PFSK-1 (cell line): ENCODE measurements around the gene BCL11A.

ENCODE experiments used
- FOXP2 ChIP-seq: optimal IDR thresholded peaks from 2 replicates; pipeline ENCODE3; 2011; ENCODE audit warnings: borderline replicate concordance, control low read depth, inconsistent platforms; ENCODE audit not compliant: insufficient read depth; ENCODE audit errors: extremely low read length, extremely low read depth
- POLR2AphosphoS5 ChIP-seq: IDR thresholded peaks from 2 replicates; pipeline ENCODE4 v1.6.1; 2012; ENCODE audit warnings: low read depth, mild to moderate bottlenecking, control low read depth, low read length, moderate library complexity
- SIN3A ChIP-seq: IDR thresholded peaks from 2 replicates; pipeline ENCODE4 v1.6.1; 2012; ENCODE audit warnings: mild to moderate bottlenecking, low read length, moderate library complexity, borderline replicate concordance; ENCODE audit not compliant: insufficient read depth
- TAF1 ChIP-seq: IDR thresholded peaks from 2 replicates; pipeline ENCODE4 v1.6.1; 2012; ENCODE audit warnings: low read length, control low read depth, borderline replicate concordance; ENCODE audit not compliant: insufficient read depth
- TF ChIP-seq, protein P1 (sequence below), 2 experiments: IDR thresholded peaks; 2 replicates each; pipeline versions ENCODE4 v1.6.1 to v1.8.0; 2011 to 2012; ENCODE audit warnings: low read depth in 2 of 2, low read length in 2 of 2, control low read depth in 1 of 2, inconsistent platforms in 1 of 2, mild to moderate bottlenecking in 1 of 2, moderate library complexity in 1 of 2; ENCODE audit not compliant: insufficient read depth in 1 of 2

The BCL11A gene

GRCh38 chr2:60539140-60539539 is 14.3 kb downstream of the BCL11A start:
- TF ChIP-seq POLR2AphosphoS5: no peak
- TF ChIP-seq, protein P1, sequence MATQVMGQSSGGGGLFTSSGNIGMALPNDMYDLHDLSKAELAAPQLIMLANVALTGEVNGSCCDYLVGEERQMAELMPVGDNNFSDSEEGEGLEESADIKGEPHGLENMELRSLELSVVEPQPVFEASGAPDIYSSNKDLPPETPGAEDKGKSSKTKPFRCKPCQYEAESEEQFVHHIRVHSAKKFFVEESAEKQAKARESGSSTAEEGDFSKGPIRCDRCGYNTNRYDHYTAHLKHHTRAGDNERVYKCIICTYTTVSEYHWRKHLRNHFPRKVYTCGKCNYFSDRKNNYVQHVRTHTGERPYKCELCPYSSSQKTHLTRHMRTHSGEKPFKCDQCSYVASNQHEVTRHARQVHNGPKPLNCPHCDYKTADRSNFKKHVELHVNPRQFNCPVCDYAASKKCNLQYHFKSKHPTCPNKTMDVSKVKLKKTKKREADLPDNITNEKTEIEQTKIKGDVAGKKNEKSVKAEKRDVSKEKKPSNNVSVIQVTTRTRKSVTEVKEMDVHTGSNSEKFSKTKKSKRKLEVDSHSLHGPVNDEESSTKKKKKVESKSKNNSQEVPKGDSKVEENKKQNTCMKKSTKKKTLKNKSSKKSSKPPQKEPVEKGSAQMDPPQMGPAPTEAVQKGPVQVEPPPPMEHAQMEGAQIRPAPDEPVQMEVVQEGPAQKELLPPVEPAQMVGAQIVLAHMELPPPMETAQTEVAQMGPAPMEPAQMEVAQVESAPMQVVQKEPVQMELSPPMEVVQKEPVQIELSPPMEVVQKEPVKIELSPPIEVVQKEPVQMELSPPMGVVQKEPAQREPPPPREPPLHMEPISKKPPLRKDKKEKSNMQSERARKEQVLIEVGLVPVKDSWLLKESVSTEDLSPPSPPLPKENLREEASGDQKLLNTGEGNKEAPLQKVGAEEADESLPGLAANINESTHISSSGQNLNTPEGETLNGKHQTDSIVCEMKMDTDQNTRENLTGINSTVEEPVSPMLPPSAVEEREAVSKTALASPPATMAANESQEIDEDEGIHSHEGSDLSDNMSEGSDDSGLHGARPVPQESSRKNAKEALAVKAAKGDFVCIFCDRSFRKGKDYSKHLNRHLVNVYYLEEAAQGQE (IDR thresholded peaks at IDR 0.05; ENCODE audit: insufficient read depth in 1 of 2, low read depth in 2 of 2, low read length in 2 of 2): no peak
- TF ChIP-seq FOXP2: no peak
- TF ChIP-seq TAF1: no peak
- no peak for TF ChIP-seq SIN3A

GRCh38 chr2:60538101-60538500 is 15.4 kb downstream of the BCL11A start:
- TF ChIP-seq, protein P1 (IDR thresholded peaks at IDR 0.05; ENCODE audit: insufficient read depth in 1 of 2, low read depth in 2 of 2, low read length in 2 of 2): no peak
- no peak for TF ChIP-seq POLR2AphosphoS5
- no peak for TF ChIP-seq FOXP2
- no peak for TF ChIP-seq SIN3A
- TF ChIP-seq TAF1: no peak

DNA sequence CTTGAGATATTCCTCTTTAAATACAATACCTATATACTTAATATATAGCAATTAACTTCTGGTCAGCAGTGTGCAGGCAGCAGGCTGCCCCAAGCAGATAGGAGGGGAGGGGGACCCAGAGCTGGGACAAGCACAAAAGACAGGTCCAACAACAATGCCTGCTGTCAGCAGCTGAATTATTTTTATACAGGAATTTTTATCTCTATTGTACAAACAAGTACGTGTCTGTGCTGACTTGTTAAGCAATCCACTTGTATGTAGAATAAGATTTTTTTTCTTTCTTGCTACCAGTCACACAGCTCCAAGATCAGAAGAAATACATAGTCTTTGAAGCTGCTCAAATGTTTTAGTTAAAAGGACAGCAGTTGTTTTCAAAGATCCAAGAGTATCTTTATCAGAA is 16.7 kb downstream of the BCL11A start:
- TF ChIP-seq POLR2AphosphoS5: no peak
- TF ChIP-seq FOXP2: no peak
- TF ChIP-seq TAF1: no peak

DNA sequence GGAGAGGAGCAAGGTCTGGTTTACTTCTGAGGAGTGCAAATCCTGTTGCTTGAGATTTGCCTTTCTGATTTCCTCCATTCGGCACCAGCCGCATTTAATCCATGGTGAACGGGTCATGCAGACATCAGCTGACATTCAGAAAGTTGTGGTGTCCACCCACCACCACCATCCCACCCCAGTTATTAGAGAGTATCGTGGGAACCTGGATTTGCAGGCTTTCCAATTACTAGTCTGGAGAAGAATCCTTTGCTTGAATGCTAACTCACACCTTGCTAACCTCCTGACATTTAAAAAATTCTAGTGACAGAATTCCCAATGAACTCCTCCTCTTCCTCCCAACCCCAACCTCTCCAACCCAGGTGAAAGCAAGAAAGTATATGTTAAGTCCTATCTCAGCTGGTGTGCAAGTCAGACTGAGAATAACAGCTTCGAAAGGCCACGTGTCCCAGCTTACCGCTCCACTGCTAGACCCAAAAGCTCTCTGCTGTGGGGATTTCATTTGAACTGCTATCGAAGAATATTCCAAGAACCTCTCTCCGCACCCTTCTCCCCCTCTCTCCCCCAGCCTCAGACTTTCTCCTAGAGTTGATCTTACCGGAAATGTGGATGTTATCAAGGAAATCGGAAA is 17.7 kb downstream of the BCL11A start:
- no peak for TF ChIP-seq POLR2AphosphoS5
- TF ChIP-seq SIN3A: no peak
- TF ChIP-seq TAF1: no peak
- TF ChIP-seq FOXP2: no peak
- TF ChIP-seq, protein P1 (IDR thresholded peaks at IDR 0.05; ENCODE audit: insufficient read depth in 1 of 2, low read depth in 2 of 2, low read length in 2 of 2): no peak

DNA sequence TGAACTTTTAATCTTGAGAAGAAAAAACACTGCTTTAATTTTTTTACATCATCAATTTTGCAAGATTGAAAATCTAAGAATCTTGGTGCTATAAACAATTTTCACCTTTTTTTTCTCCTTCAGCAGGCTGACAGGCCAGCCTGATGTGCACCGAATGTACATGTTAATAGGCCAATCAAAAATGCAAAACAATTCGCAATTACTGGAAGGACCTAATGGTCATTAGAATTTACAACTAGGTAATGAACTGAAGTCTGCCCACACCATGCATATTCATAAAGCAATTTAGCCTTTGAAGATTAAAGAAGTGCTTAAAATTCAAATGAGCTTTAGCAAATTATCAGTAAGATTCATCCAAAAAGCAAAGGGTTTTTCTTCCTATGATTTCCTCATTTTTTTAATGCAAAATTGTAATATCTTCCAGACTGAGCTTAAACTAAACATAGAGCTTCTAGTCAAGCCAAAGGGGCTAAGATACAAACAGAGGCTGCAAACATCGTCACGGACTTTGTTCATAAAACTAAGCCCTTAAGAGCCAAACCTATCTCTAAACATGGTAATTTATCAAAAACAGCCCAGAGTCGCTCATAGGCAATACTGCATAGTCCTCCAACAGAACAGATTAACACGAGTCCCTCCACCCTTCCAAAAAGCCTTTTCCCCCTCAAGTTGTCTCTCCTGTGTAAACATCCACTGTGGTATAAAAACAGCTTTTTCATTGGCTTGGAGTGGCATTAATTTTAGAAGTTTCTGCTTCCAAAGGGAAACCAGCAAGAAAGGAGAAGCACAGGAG is 18.4 kb downstream of the BCL11A start:
- no peak for TF ChIP-seq SIN3A
- TF ChIP-seq, protein P1 (IDR thresholded peaks at IDR 0.05; ENCODE audit: insufficient read depth in 1 of 2, low read depth in 2 of 2, low read length in 2 of 2): no peak
- TF ChIP-seq TAF1: no peak
- TF ChIP-seq POLR2AphosphoS5: no peak
- TF ChIP-seq FOXP2: no peak
